Mucosa of descending colon (tissue), 3 donors: ENCODE results near the gene PPFIA4. TPM values are rescaled to one million over a fixed set of nuclear protein-coding genes. Genes with fewer than 3 reads are reported as not detected.
A peak's percentile ranks its signal among the peaks of the same experiment; 100 is the strongest.

Experiments used
- ATAC-seq: fragments of 200-7000 bp; cut with Tn5 transposase; one replicate; pipeline ENCODE4 v1.9.1; 2020; ENCODE audit warnings: mild to moderate bottlenecking, moderate library complexity
- DNase-seq, 3 donors: peaks; one replicate each; pipeline ENCODE4 v3.0.0-alpha.2; 2020
- H3K36me3 ChIP-seq: fragments of 200-600 bp; one replicate; pipeline ENCODE4 v1.8.0; 2021; ENCODE audit warnings: low read depth, mild to moderate bottlenecking
- H3K4me1 ChIP-seq: fragments of 200-600 bp; one replicate; pipeline ENCODE4 v1.8.0; 2021; ENCODE audit warnings: low read depth, mild to moderate bottlenecking
- H3K4me3 ChIP-seq: fragments of 200-600 bp; one replicate; pipeline ENCODE4 v1.8.0; 2021; ENCODE audit warnings: mild to moderate bottlenecking
- H3K9me3 ChIP-seq: fragments of 200-600 bp; one replicate; pipeline ENCODE4 v1.8.0; 2021; ENCODE audit warnings: mild to moderate bottlenecking
- intact Hi-C, 2 donors: fragments of 100-400 bp; cut with DNase I in 1 of 2; cut with micrococcal nuclease in 1 of 2; formaldehyde crosslinking; loops; one replicate each; pipeline versions ENCODE4 v1.11.0 to v1.11.1; 2022; cut with DNase I, micrococcal nuclease
- total RNA-seq, 3 donors: library from RNA; stranded (reverse); fragmentation: NEBNext Ultra II Directional in 2 of 3; extraction: Animal tissue kit (Norgen Biotek cat#: 25700) in 2 of 3; gene quantifications; one replicate each; pipeline versions ENCODE4 v1.2.1 to v1.2.4, GENCODE V29; 2021 to 2023
- TF ChIP-seq, protein P1 (sequence below): fragments of 200-600 bp; IDR thresholded peaks from one replicate; pipeline ENCODE4 v1.8.0; 2022; ENCODE audit warnings: antibody characterized with exemption, mild to moderate bottlenecking
- donor health status: DM: no; HTN: no; CAD: no; lungs with moderate emphysema.
- donor health status: DM: no; HTN: no; CAD: no.
- donor health status: DM: no; HTN: yes; CAD: no.

The PPFIA4 gene
- total RNA-seq, 3 donors from 2014 or later, result 0.43 to 4.0 (median 0.60) TPM

DNA sequence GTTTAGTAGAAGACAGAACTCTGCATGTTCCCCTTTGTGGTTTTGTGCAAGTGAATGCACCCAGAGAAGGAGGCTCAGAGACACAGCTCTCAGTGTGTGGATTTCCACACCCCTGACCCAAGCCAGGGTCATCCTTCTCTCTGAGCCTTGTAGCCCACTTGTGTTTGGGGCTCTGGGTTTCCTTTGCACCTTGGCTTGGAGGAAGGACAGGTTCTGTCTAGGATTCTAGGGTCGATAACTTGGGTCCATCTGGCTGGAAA, 32.3 kb downstream of the PPFIA4 start:
- Histone ChIP-seq H3K4me3 (no peak overlapping the region), H3K9me3 (no peaks in the 10 kb centered on the region), H3K4me1 (no peaks in the 10 kb centered on the region), H3K36me3 (no peaks in the 10 kb centered on the region)
- no peak for DNase-seq
- intact Hi-C loops, result no loop called here
- TF ChIP-seq, protein P1, sequence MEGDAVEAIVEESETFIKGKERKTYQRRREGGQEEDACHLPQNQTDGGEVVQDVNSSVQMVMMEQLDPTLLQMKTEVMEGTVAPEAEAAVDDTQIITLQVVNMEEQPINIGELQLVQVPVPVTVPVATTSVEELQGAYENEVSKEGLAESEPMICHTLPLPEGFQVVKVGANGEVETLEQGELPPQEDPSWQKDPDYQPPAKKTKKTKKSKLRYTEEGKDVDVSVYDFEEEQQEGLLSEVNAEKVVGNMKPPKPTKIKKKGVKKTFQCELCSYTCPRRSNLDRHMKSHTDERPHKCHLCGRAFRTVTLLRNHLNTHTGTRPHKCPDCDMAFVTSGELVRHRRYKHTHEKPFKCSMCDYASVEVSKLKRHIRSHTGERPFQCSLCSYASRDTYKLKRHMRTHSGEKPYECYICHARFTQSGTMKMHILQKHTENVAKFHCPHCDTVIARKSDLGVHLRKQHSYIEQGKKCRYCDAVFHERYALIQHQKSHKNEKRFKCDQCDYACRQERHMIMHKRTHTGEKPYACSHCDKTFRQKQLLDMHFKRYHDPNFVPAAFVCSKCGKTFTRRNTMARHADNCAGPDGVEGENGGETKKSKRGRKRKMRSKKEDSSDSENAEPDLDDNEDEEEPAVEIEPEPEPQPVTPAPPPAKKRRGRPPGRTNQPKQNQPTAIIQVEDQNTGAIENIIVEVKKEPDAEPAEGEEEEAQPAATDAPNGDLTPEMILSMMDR, result no peak
- ATAC-seq, result peak; percentile 18

DNA sequence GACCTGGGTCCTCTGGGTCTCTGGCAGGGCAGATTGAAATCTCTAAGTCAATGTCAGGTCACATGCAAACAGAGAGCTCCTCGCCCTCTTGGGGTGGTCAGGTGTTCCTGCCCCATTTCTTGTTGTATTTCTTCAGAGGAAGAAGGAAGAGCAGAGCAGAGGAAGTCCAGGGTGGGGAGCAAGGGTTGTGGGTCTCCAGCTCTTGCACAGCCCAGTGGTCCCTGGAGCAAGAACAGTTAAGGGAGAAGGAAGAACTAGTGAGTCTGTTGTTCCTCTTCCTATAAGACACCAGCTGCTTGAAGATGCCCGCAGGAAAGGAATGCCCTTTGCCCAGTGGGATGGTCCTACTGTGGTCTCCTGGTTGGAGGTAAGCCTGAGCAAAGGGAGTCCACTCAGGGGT, 33.2 kb downstream of the PPFIA4 start:
- DNase-seq (no peak), ATAC-seq (no peak)
- TF ChIP-seq, protein P1, result no peak
- intact Hi-C loops, result no loop called here
- Histone ChIP-seq H3K4me1 (no peaks in the 10 kb centered on the region), H3K4me3 (no peak overlapping the region), H3K36me3 (no peaks in the 10 kb centered on the region), H3K9me3 (no peaks in the 10 kb centered on the region)

DNA sequence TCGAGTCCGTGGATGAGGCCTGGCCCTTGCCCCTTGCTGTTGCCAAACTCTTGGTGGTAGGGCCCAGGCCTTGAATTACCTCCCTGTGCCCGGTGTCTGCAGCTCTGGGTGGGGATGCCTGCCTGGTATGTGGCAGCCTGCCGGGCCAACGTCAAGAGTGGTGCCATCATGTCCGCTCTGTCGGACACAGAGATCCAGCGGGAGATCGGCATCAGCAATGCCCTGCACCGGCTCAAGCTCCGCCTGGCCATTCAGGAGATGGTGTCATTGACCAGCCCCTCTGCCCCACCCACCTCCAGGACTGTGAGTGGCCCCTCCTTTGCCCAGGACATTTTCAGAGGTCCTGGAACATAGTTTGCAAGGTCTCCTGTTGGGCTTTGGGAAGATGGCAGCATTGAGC, 33.8 kb downstream of the PPFIA4 start:
- H3K36me3 ChIP-seq, result no peaks in the 10 kb centered on the region
- intact Hi-C loops, result no loop called here
- DNase-seq (no peak), ATAC-seq (no peak)
- H3K9me3 ChIP-seq, result no peaks in the 10 kb centered on the region
- H3K4me1 ChIP-seq, result no peaks in the 10 kb centered on the region
- no peak overlapping the region for H3K4me3 ChIP-seq
- TF ChIP-seq, protein P1, result no peak

DNA sequence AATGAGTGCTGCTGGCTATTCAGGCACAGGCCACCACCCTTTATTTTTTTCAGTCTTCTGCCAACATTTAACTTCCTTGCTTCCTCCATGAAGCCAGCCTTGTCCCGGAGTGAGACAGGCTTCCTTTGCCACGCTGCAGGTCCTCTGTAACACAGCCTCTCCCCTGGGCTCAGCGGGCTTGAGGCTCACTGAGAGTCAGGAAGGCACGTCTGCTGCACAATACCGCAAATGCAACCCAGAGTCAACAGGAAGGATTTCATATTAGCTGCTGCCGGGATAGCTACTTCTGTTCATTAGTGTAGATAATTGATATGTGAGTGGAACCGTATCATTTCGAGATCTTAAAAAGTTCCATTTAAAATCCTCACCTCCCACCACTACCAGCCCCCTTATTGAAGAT, 37.0 kb downstream of the PPFIA4 start:
- DNase-seq (no peak), ATAC-seq (no peak)
- TF ChIP-seq, protein P1, result no peak
- no peaks in the 10 kb centered on the region for H3K9me3 ChIP-seq
- H3K4me1 ChIP-seq, result no peaks in the 10 kb centered on the region
- intact Hi-C loops, result no loop called here
- no peak overlapping the region for H3K4me3 ChIP-seq
- no peaks in the 10 kb centered on the region for H3K36me3 ChIP-seq

DNA sequence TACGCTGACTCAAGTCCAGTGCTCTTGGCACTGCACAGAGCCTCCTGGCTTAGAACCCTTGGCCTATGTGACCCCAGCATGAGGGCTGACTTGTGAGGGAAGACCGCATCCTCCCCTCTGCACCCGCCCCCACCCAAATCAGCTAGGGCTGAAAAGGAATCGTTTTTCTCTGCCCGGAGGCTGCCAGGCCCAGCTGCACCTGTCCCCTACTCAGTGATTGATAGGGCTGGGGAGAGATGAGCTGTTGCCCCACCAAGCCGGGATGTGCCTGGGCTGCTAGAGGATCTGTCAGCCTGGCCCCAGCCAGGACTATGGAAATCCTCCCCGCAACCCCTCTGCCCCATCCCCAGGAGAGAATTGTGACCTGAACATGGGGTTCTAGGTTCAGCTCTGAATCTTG, 38.9 kb downstream of the PPFIA4 start:
- no peak overlapping the region for H3K4me3 ChIP-seq
- H3K9me3 ChIP-seq, result no peaks in the 10 kb centered on the region
- TF ChIP-seq, protein P1, result no peak
- H3K36me3 ChIP-seq, result no peaks in the 10 kb centered on the region
- no peaks in the 10 kb centered on the region for H3K4me1 ChIP-seq
- intact Hi-C loops, result no loop called here
- DNase-seq (no peak), ATAC-seq (no peak)

DNA sequence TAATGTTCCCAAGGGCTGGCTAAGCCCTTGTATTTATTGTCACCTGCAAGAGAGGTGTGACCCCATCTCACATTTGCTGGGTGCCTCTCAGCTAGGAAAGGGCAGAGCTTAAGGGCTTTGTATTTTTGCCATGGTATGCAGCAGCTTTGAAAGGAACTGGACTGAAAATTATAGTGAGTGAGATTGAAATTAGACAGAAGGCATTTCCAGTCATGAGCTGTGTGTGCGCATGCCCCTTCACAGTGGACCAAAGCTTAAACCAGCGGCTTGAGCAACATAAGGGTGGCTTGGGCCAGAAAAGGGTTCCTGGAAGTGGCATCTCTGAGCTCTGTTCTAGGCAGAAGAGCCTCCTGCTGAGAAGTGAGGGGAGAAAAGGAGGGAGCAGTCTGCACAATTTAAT, 39.7 kb downstream of the PPFIA4 start:
- Histone ChIP-seq H3K9me3 (no peaks in the 10 kb centered on the region), H3K4me1 (no peaks in the 10 kb centered on the region), H3K4me3 (no peak overlapping the region), H3K36me3 (no peaks in the 10 kb centered on the region)
- TF ChIP-seq, protein P1, result no peak
- DNase-seq (no peak), ATAC-seq (no peak)
- intact Hi-C loops, result no loop called here
